ENCODE data around the gene SPATA25.

GRCh38 chr20:45904583-45905504 is 17.4 kb upstream of the SPATA25 start:
- TF ChIP-seq, protein P1, sequence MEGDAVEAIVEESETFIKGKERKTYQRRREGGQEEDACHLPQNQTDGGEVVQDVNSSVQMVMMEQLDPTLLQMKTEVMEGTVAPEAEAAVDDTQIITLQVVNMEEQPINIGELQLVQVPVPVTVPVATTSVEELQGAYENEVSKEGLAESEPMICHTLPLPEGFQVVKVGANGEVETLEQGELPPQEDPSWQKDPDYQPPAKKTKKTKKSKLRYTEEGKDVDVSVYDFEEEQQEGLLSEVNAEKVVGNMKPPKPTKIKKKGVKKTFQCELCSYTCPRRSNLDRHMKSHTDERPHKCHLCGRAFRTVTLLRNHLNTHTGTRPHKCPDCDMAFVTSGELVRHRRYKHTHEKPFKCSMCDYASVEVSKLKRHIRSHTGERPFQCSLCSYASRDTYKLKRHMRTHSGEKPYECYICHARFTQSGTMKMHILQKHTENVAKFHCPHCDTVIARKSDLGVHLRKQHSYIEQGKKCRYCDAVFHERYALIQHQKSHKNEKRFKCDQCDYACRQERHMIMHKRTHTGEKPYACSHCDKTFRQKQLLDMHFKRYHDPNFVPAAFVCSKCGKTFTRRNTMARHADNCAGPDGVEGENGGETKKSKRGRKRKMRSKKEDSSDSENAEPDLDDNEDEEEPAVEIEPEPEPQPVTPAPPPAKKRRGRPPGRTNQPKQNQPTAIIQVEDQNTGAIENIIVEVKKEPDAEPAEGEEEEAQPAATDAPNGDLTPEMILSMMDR (IDR thresholded peaks at IDR 0.05; ENCODE audit: low read depth, low read length, missing input control), result no peak
- no peak for TF ChIP-seq JUND (IDR thresholded peaks at IDR 0.05)
- no peak for TF ChIP-seq NR2F2 (IDR thresholded peaks at IDR 0.05)
- TF ChIP-seq MAX (IDR thresholded peaks at IDR 0.05), result no peak
- no peak for TF ChIP-seq ATF3 (IDR thresholded peaks at IDR 0.05)
- TF ChIP-seq HNF4A (conservative IDR thresholded peaks at IDR 0.05), result no peak
- no peak for TF ChIP-seq RXRA (IDR thresholded peaks at IDR 0.05)
- no peak for TF ChIP-seq RAD21 (IDR thresholded peaks at IDR 0.05)
- TF ChIP-seq YY1 (IDR thresholded peaks at IDR 0.05), result no peak
- TF ChIP-seq REST (IDR thresholded peaks at IDR 0.05), result no peak
- no peak for TF ChIP-seq EGR1 (IDR thresholded peaks at IDR 0.05; ENCODE audit: low read depth in 2 of 2)
- TF ChIP-seq GABPA (IDR thresholded peaks at IDR 0.05 in 1 of 2, conservative IDR thresholded peaks at IDR 0.05 in 1 of 2), result no peak
- no peak for TF ChIP-seq HNF4G (IDR thresholded peaks at IDR 0.05)
- no peak for TF ChIP-seq TAF1 (conservative IDR thresholded peaks at IDR 0.05)

Measured in liver (tissue), 3 donors.